Activated CD4-positive, alpha-beta T cell treated with anti-CD3 and anti-CD28 coated beads, Interleukin-2, amount 50 U/mL, for 48 hours (primary cell): ENCODE results near the gene MYO3B.
"Not testable (repeated sequence)": the region's sequence is repeated elsewhere in the genome, so short reads cannot be mapped to it uniquely, and the experiment has no call there.

Experiments
- DNase-seq, 2 experiments: peaks; one replicate each; pipeline ENCODE4 v3.0.0-alpha.2; 2020

MYO3B gene

DNA sequence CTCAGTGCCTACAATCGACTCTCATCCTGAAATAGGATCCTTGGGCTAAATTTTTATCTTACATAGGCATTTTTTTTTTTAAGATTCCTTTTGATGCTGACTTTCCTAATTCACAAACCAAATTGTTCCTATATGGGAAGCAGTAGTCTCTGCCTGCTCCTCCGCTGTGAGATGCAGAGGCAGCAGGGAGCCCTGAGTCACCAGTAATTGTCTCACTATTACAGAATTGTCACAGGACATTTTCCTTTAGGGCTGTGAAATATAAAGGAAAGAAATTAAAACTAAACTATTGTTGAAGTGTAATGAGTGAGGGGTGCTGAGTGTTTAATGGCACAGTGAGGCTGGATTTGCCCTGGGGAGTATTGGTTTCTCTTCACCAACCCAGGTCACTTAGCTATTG, 63.8 kb downstream of the MYO3B start:
- DNase-seq, result no peak

DNA sequence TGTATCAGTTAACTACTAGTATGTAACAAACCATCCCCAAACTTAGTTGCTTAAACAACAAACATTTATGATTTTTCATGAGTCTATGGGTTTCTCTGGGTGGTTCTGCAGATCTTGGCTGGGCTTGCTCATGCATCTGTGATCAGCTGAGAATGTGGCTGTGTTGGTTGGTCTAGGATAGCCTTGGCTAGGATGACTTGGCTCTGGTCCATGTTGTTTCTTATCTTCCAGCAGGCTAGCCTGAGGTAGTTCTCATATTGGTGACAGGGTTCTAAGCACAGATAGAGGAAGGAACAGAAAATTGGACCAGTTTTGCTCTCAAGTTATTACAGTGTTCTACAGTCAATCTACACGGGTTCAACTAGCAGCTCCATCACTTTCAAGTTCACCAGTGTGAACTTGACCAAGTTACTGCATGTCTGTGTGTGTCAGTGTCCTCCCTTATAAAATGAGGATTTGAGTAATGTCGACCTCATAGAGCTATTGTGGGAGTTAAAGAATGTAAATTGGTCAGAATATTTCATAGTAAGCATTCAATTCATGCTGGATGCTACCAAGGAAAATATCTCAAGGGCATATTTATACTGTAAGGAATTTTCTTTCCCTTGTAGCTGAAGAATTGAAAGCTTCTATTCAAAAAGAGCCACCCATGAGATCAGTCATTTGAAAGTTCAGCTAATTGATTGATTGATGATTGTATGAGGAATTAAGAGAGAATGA, 65.3 kb downstream of the MYO3B start:
- DNase-seq, result no peak

DNA sequence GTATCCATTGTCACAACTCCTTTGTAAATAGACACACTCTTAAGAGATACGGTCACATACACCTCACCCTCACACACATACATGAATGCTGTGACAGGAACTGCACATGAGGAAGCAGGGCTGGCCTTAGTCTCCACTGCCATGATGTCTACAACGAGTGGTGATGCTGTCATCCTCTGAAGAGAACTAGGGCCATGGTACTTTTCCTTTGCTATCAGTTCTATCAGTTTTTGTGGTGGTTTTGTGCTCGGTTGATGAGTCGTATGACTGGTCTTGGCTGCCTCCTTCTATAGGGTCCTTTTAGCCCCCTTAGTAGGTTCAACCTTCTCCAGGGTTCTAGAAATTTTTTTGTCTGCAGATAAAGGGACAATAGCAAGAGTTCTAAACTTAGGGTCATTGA, 66.0 kb downstream of the MYO3B start:
- no peak for DNase-seq

DNA sequence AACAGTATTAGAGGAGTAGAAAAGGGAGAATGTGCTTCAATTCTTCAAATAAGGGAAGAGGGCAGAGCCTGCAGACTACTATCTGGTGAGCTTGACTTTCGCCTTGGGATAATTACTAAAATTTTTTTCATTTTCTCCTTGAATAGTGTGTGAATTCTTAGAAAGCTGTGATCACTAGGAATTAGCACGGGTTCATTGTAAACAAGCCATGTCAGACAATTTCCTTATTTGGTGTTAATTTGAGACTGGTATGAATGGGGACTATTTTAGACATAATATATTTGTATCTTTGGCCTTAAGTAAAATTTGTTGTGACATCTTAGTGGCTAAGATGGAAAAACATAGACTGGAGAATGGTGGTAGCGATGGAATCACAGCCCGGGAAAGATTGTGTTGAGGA, 66.6 kb downstream of the MYO3B start:
- DNase-seq, result no peak

DNA sequence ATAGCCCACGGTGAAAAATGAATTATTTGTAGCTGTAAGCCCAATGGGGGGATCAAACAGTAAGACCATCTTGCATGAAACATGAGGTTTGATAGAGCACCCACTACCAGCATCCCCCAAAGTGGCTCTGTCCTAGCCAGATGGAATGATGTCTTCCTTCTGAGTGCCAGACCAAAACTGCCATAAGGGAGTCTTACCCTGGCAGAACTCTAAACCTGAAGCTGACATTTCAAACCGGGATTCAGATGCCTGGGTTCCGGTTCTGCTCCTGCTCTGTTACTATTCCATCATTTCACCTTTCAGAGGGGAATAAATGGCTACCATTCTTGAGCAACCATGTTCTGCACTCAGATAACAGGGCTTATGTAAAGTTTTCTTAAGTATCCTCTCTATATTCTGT, 67.4 kb downstream of the MYO3B start:
- no peak for DNase-seq

DNA sequence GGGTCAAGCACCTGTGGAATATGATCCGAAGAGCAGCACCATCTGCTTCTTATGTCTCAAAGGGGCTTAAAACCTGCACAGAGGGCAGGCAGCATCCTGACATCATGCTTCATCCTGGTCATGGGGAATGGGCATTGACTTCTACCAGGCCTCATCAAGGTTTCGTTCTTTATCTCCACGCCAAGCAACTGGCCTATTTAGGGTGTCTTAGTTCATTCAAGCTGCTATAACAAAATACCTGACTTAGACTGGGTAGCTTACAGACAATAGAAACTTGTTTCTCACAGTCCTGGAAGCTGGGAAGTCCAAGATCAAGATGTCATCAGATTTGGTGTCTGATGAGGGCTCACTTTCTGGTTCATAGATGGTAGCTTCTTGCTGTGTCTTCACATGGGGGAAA, 69.4 kb downstream of the MYO3B start:
- DNase-seq, result no peak

DNA sequence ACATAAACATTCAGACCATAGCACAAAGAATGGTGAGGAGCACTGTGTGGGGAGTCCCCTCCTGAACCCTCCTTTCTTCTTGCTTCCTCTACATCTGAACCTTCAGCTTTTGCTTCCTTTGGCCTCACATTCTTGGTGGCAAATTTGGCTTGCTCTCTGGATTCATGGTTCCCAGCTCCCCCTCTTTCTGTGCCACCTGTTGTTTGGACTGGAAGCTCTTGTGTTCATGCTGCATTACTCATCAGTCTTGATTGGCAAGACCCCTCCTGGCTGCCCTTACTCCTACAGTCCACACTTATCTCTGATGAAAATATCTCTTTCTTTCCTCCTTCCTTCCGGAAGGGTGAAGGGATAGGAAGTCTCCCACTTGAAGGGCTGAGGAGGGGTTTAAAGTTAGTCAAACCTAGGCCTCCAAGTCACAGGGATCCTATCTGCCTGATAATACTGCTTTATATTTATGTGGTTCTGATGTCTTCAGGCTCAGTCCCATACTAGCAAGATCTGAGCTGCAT, 70.0 kb downstream of the MYO3B start:
- DNase-seq, result no peak

DNA sequence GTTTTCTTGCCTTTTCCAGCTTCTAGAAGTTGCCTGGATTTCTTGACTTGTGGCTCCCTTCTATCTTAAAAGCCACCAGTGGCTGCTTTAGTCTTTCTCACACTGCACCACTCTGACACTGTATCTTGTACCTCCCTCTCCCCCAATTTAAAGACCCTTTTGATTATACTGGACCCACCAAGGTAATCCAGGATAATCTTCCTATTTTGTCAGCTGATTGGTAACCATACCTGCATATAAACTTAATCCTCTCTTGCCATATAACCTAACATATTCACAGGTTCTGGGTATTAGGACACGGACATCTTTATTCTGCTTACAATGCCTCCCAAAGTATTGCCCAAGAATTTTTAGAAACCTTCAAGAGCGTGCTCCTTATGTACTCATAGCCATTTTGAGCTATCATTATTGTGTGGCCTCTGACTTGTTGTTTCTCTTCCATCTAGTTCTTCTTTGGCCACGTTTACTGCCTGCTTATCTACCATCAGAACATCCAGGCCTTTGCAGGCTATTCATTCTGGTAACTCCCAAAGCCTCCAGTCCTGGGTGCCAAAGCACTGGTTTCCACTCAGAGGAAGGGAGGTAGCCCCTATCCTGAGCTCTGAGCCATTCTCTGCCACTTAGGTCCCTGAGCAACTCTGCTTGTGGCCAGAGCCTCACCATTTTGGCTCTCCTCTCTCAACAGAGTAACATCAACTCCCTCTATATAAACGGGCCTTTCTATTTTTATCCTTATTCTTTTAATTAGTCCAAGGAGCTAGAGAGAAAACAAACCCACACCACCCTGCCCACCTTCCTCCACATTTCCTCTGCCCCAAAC, 70.8 kb downstream of the MYO3B start:
- DNase-seq, result no peak

DNA sequence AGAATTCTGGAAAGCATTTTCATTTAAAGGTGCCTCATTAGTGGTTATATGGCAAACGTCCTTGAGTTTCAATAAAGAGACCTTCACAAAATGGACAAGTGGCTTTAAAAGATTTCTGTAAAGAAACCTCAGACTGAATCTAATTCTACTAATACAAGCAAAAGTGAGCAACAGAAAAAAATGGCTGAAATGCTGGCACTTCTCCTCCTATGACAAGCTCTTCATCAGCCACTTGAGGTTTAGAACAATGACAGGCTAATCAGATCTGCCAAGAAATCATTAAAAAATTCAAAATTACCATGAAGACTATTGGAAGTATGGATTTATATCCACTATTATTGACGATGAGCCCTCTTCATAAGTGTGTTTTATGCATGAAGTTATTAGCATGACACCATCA, 71.8 kb downstream of the MYO3B start:
- no peak for DNase-seq

DNA sequence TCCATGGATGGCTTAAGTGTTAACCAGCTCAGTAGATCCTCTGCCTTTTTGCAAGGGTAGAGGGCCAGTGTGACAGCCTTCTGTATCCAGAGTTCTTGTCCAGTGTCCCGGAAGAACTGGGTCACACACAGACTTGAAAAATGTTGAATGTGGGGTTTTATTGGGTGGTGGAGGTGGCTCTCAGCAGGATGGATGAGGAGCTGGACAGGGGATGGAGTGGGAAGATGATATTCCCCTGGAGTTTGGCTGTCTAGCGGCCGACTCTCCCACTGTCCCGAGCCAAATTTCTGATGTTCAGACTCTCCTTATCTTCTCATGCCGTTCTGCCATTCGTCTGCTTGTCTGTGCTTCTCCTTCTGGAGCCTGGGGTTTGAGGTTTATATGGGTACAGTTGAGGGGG, 72.6 kb downstream of the MYO3B start:
- DNase-seq, result no peak

DNA sequence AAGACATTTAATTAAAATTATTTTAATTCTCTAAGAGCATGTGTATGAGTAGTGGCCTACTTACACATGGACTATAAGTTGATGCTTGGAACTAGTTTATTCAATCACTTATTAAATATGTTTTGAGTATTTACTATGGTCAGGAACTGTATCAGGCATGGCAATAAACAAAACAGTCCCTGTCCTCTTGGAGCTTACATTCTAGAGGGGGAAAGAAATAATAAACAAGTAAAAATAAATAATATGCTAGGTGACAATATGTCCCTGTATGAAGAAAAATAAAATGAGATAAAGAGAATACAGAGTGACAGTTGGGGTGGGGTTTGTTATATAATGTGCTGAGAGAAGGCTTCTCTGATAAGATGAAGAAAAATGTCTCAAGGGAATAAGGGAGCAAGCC, 74.5 kb downstream of the MYO3B start:
- no peak for DNase-seq

DNA sequence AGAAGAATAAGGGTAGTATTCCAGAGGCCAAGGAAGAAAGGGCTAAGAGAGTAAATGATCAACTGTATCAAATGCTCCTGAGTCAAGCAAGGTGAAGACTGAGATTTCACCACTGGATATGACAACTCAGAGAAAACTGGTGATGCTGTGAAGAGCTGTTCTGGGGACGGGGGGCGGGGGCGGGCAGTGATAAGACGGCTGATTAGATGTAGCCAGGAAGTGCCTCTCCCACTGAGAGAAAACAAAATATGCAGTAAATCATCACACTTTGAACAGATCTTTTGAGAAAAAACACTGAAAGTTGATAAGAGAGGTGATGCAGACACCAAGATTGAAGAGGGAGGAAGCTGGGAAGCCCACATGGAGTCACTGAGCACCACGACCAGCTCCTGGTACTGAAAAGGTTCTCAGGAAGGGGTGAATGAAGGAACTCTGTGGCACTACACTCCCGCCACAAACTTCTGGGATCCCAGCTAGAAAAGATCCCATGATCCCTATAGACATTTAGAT, 75.8 kb downstream of the MYO3B start:
- DNase-seq, result no peak

DNA sequence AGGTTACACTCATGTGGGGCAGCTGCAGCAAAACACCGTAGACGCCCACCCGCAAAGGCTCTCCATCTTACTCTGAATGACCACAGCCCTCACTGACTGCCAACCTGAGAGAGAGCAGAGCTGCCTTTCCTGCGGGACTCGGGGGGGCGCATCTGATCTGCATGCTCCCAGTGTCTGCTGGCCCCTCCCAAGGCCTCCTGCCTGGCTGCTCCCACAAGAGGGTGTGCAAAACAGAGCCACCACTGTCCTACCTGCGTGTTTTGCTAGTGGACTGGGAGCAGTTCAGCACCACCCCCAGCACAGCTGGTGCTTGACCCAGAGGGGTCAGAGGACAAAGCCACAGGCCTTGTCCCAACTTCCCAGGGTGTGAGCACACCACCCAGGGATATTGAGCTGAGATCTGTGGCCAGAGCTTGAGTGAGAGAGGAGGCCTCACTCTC, 76.4 kb downstream of the MYO3B start:
- DNase-seq, result no peak

DNA sequence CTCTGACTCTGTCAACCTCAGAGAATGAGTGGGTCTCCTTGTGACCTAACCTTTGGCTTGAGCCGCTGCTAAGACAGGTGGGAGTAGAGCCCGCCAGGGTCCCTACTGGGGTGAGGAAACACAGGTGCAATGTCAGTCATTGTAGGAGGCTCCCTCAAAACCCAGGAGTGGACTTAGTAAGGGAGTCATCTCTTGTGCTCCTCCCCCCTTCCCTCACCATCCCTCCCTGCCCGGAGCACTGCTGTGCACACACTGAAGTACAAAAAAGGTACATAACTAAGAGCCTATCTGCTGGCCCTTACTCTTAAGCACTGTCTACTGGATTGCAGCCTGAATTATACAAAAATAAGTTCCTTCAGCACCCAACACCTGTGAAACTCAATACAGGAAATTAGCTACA, 77.2 kb downstream of the MYO3B start:
- no peak for DNase-seq

DNA sequence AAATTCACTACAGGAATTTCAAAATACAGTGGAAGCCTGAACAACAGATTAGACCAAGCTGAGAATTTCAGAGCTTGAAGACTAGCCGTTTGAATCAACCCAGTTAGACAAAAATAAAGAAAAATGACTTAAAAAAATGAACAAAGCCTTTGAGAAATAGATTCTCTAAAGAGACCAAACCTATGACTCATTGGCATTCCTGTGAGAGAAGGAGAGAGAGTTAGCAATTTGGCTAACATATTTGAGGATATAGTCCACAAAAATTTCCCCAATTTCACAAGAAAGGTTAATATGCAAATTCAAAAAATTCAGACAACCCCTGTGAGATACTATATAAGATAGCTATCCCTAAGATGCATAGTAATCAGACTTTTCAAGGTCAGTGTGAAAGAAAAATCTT, 78.0 kb downstream of the MYO3B start:
- DNase-seq, result no peak

DNA sequence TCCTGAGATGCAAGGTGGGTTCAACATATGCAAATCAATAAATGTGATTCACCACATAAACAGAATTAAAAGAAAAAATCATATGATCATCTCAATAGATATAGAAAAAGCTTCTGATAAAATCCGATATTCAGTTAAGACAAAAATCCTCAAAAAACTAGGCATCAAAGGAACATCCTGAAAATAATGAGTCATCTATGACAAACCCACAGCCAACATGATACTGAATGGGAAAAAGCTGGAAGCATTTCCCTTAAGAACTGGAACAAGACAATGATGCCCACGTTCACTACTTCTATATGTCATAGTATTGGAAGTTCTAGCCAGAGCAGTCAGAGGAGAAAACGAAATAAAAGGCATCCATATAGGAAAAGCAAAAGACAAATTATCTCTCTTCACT, 80.4 kb downstream of the MYO3B start:
- DNase-seq, result no peak

DNA sequence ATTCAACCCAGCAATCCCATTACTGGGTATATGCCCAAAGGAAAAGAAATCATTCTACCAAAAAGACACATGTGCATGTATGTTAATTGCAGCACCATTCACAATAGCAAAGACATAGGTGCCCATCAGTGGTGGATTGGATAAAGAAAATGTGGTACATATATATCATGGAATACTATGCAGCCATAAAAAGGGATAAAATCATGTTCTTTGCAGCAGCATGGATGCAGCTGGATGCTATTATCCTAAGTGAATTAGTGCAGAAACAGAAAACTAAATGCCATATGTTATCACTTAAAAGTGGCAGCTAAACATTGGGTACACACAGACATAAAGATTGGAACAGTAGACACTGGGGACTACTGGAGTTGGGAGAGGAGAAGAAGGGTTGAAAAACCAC, 82.2 kb downstream of the MYO3B start:
- no peak for DNase-seq

DNA sequence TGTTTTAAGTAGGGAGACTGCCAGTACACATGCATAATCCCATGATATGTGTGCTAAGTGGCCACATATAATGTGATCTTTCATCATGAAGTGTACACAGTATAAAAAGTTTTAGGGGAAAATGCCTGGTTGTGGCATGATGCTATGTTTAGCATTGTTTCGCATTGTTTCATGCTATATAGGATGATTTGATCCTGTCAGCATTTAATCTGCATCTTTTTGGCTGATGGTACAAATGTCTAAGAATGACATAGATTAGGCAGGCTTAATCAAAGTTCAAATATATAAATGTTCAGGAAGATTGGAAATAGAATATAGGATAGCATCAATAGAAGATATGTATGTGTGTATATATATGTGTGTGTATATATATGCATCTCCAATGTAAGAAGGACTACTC, 83.6 kb downstream of the MYO3B start:
- no peak for DNase-seq

DNA sequence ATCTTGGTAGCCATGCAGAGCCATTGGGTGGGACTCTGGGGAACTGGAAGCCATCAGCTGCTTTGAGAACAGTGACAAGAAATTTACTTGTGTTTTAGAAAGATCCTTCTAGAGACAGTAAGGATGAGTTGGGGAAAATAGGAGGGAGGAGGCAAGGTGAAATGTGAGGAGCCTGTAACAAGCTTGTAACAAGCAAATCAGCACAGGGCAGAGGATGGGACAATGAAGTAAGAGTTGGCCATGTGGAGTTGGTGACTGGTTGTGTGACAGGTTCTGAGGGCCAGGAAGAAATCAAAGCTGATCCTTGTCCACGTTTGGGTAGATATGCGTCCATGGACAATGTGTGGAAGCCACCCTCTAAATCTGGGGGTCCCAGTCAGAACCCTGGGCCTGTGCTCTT, 84.4 kb downstream of the MYO3B start:
- DNase-seq, result no peak

DNA sequence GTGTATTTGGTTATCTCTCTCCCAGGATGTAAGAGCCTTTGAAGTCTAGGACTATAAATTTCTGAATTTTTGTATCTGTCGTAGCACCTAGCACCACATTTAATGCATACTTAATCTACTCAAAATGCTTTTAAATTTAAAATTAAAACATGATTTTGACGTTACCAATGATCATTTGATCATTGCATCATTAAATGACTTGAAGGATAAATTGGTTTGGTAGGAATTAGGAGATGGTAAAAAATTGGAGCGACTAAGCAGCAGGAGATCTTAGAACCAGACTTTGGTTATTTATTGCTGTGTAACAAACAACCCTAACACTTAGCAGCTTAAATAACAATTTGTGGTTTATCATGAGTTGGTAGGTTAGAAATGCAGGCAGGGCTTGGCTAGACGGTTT, 84.9 kb downstream of the MYO3B start:
- no peak for DNase-seq

DNA sequence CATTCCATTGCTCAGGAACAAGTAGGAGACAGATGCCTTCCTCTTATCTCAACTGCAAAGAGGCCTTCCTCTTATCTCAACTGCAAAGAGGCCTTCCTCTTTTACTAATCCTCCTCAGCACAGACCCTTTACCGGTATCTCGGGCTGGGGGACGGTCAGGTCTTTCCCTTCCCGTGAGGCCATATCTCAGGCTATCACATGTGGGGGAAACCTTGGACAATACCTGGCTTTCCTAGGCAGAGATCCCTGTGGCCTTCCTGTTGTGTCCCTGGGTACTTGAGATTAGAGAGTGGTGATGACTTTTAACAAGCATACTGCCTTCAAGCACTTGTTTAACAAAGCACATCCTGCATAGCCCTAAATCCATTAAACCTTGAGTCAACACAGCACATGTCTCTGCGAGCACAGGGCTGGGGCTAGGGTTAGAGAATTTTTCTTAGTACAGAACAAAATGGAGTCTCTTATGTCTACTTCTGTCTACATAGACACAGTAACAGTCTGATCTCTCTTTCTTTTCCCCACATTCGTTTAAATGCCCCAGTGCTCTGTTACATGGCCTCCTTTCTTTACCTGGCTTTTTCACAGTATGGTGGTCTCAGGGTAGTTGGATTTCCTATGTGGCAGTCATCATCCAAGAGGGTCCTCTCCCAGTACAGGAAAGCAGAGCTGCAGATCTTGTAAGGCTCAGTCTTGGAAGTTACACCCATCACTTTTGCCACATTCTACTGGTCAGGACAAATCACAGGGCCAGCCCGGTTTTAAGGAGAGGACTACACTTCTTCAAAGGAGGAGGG, 86.0 kb downstream of the MYO3B start:
- DNase-seq, result not testable (repeated sequence)

DNA sequence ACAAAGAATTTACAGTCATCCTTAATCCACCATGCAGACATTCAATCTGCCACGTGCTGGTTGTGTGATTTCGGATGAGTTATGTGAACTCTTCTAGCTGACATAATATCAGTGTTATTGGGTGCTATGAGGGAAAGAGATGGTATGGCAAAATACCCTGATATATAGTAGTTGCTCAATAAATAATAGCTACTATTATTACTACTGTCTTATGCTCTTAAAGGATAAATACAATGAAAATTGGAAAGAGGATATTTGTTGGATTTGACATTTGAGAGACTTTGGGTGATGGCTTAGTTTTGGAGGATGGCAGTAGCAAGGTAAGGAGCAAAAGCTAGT, 86.5 kb downstream of the MYO3B start:
- DNase-seq, result no peak

DNA sequence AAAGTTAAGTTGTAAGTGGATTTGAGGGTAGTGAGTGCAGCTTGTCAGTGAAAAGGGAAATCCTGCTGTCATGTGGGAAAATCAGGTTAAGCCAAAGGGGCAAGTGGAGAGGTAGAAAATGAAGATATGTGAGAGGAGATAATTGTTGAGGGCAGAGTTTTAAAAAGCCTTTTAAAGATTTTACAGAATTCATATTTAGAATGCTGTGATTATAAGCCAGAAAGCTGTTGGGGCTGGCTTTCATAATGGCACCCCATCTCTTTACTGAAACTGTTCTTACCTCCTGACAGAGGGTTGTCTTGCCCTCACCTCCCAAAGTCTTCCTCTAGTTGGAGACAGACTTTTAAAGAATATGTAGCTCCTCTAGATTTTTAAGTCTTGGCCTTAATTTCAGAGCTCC, 86.9 kb downstream of the MYO3B start:
- no peak for DNase-seq

DNA sequence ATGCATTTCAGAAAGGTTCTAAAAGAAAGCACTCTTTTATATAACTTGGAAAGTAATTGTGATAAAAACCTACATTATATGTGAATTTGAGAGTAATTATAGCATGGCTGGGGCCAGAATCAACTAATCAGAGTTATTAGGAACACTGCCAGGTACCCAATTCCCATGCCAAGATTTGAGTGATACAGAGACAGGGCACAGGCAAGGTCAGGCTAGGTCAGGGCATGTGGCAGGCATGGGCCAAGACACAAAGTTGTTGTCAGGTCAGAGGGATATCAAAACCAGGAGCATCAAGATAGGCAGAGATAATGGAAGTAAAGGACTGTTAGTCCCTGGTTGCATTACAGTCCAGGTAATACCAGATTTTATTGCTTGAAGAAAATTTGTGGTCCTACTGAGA, 87.4 kb downstream of the MYO3B start:
- no peak for DNase-seq
